Neural cell (in vitro differentiated cells): Measurements from ENCODE around the gene CDC123. TPM values are rescaled to one million over a fixed set of nuclear protein-coding genes. Genes with fewer than 3 reads are reported as not detected.

Experiments
- H2AFZ ChIP-seq: fragments of 200-600, 300-800 bp; sonication (generic), shearing (Covaris generic); 2 replicates; pipeline ENCODE4 v1.6.0; 2014; ENCODE audit warnings: low read depth, mild to moderate bottlenecking, antibody characterized with exemption, low read length, moderate library complexity
- H3F3A ChIP-seq: fragments of 200-600 bp; shearing (Covaris generic); 2 replicates; pipeline ENCODE4 v1.6.1; 2016; ENCODE audit warnings: mild to moderate bottlenecking, moderate library complexity, mixed read lengths, antibody characterized with exemption, low read length; ENCODE audit not compliant: insufficient read depth, poor library complexity, severe bottlenecking
- H3K27ac ChIP-seq: fragments of 200-600, 300-800 bp; sonication (generic), shearing (Covaris generic); 2 replicates; pipeline ENCODE4 v1.5.1; 2014; ENCODE audit warnings: mild to moderate bottlenecking, low read length, moderate library complexity
- H3K27me3 ChIP-seq: fragments of 300-800, 200-600 bp; sonication (generic), shearing (Covaris generic); 2 replicates; pipeline ENCODE4 v1.6.0; 2014; ENCODE audit warnings: mild to moderate bottlenecking, low read depth, low read length, moderate library complexity; ENCODE audit not compliant: insufficient read depth
- H3K36me3 ChIP-seq: fragments of 300-800, 200-600 bp; sonication (generic), shearing (Covaris generic); 2 replicates; pipeline ENCODE4 v1.5.1; 2014; ENCODE audit warnings: mild to moderate bottlenecking, antibody characterized with exemption, low read length, moderate library complexity; ENCODE audit not compliant: insufficient read depth
- H3K4me2 ChIP-seq: fragments of 300-800, 200-600 bp; sonication (generic), shearing (Covaris generic); 2 replicates; pipeline ENCODE4 v1.6.0; 2014; ENCODE audit warnings: mild to moderate bottlenecking, low read length
- H3K4me3 ChIP-seq: fragments of 300-800, 200-600 bp; sonication (generic), shearing (Covaris generic); 2 replicates; pipeline ENCODE4 v1.5.1; 2014; ENCODE audit warnings: mild to moderate bottlenecking, low read length, moderate library complexity
- H3K79me2 ChIP-seq: fragments of 200-600 bp; shearing (Covaris generic); replicated peaks from 2 replicates; pipeline ENCODE4 v1.6.0; 2014; ENCODE audit warnings: mild to moderate bottlenecking, low read length, moderate library complexity; ENCODE audit not compliant: insufficient read depth
- H3K9ac ChIP-seq: fragments of 300-800, 200-600 bp; sonication (generic), shearing (Covaris generic); 2 replicates; pipeline ENCODE4 v1.6.1; 2016; ENCODE audit warnings: mild to moderate bottlenecking, low read length, mixed read lengths
- H3K9me2 ChIP-seq: fragments of 200-600 bp; shearing (Covaris generic); 2 replicates; pipeline ENCODE4 v1.6.1; 2016; ENCODE audit warnings: mild to moderate bottlenecking, low read length, mixed read lengths; ENCODE audit not compliant: insufficient read depth
- H3K9me3 ChIP-seq: fragments of 200-600, 300-800 bp; sonication (generic), shearing (Covaris generic); 2 replicates; pipeline ENCODE4 v1.6.1; 2016; ENCODE audit warnings: mild to moderate bottlenecking, mixed run types, low read length, moderate library complexity, mixed read lengths
- H4K20me1 ChIP-seq: fragments of 200-600 bp; shearing (Covaris generic); 2 replicates; pipeline ENCODE4 v1.6.1; 2016; ENCODE audit warnings: mild to moderate bottlenecking, mixed run types; ENCODE audit not compliant: insufficient read depth
- EP300 ChIP-seq: fragments of 450-650 bp; conservative IDR thresholded peaks from 2 replicates; pipeline ENCODE4 v1.6.1; 2014; ENCODE audit warnings: antibody characterized with exemption, mild to moderate bottlenecking, moderate library complexity; ENCODE audit not compliant: poor library complexity, severe bottlenecking
- EZH2 ChIP-seq: fragments of 200-600, 300-800 bp; shearing (Covaris generic), sonication (generic); IDR thresholded peaks from 2 replicates; pipeline ENCODE4 v1.6.1; 2014; ENCODE audit warnings: antibody characterized with exemption, low read length, borderline replicate concordance, mild to moderate bottlenecking; ENCODE audit not compliant: insufficient read depth, poor library complexity, severe bottlenecking
- MXI1 ChIP-seq: fragments of 450-650 bp; conservative IDR thresholded peaks from 2 replicates; pipeline ENCODE4 v1.6.1; 2014; ENCODE audit warnings: antibody characterized with exemption, mild to moderate bottlenecking; ENCODE audit not compliant: poor library complexity, severe bottlenecking
- POLR2AphosphoS5 ChIP-seq: IDR thresholded peaks from 2 replicates; pipeline ENCODE4 v1.6.1; 2012
- RAD21 ChIP-seq: fragments of 450-650 bp; conservative IDR thresholded peaks from 2 replicates; pipeline ENCODE4 v1.6.1; 2014; ENCODE audit warnings: antibody characterized with exemption, mild to moderate bottlenecking, moderate library complexity
- SMC3 ChIP-seq: fragments of 450-650 bp; conservative IDR thresholded peaks from 2 replicates; pipeline ENCODE4 v1.6.1; 2014; ENCODE audit warnings: antibody characterized with exemption, mild to moderate bottlenecking, moderate library complexity; ENCODE audit not compliant: poor library complexity
- TAF1 ChIP-seq: IDR thresholded peaks from 2 replicates; pipeline ENCODE4 v1.6.1; 2012; ENCODE audit warnings: low read depth
- polyA plus RNA-seq: library from polyadenylated mRNA; depleted of rRNA; stranded (reverse); fragments of >200 nt; gene quantifications from 2 replicates; pipeline ENCODE4 v1.2.3, GENCODE V29; 2014
- TF ChIP-seq, protein P1 (sequence below): IDR thresholded peaks from 2 replicates; pipeline ENCODE4 v1.6.1; 2012; ENCODE audit warnings: borderline replicate concordance
- TF ChIP-seq, protein P2 (sequence below): fragments of 450-650 bp; IDR thresholded peaks from 2 replicates; pipeline ENCODE4 v1.5.1; 2014; ENCODE audit warnings: antibody characterized with exemption, mild to moderate bottlenecking, moderate library complexity; ENCODE audit not compliant: poor library complexity, severe bottlenecking

Gene CDC123
- polyA plus RNA-seq, 1 donor from 2014 or later = 110 TPM

DNA sequence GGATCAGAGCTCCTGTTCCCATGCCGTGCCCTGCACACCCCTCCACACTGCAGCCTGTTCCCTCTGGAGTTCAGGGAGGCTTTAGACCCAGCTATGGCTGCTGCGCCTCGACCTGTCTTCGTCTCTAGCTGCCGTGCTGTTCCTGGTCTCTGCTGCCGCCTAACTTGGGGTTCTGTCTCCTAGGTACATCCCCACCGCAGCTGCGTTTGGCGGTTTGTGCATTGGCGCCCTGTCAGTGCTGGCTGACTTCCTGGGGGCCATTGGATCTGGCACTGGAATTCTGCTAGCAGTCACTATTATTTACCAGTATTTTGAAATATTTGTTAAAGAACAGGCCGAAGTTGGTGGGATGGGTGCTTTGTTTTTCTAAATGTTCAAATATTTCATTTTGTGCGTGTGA lies 31.9 kb upstream of the CDC123 start:
- TF ChIP-seq, protein P1, sequence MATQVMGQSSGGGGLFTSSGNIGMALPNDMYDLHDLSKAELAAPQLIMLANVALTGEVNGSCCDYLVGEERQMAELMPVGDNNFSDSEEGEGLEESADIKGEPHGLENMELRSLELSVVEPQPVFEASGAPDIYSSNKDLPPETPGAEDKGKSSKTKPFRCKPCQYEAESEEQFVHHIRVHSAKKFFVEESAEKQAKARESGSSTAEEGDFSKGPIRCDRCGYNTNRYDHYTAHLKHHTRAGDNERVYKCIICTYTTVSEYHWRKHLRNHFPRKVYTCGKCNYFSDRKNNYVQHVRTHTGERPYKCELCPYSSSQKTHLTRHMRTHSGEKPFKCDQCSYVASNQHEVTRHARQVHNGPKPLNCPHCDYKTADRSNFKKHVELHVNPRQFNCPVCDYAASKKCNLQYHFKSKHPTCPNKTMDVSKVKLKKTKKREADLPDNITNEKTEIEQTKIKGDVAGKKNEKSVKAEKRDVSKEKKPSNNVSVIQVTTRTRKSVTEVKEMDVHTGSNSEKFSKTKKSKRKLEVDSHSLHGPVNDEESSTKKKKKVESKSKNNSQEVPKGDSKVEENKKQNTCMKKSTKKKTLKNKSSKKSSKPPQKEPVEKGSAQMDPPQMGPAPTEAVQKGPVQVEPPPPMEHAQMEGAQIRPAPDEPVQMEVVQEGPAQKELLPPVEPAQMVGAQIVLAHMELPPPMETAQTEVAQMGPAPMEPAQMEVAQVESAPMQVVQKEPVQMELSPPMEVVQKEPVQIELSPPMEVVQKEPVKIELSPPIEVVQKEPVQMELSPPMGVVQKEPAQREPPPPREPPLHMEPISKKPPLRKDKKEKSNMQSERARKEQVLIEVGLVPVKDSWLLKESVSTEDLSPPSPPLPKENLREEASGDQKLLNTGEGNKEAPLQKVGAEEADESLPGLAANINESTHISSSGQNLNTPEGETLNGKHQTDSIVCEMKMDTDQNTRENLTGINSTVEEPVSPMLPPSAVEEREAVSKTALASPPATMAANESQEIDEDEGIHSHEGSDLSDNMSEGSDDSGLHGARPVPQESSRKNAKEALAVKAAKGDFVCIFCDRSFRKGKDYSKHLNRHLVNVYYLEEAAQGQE = no peak
- TF ChIP-seq SMC3 = no peak
- no peak for TF ChIP-seq MXI1
- no peak for TF ChIP-seq EP300
- no peak for TF ChIP-seq TAF1
- no peak for TF ChIP-seq POLR2AphosphoS5
- no peak for TF ChIP-seq EZH2
- TF ChIP-seq, protein P2, sequence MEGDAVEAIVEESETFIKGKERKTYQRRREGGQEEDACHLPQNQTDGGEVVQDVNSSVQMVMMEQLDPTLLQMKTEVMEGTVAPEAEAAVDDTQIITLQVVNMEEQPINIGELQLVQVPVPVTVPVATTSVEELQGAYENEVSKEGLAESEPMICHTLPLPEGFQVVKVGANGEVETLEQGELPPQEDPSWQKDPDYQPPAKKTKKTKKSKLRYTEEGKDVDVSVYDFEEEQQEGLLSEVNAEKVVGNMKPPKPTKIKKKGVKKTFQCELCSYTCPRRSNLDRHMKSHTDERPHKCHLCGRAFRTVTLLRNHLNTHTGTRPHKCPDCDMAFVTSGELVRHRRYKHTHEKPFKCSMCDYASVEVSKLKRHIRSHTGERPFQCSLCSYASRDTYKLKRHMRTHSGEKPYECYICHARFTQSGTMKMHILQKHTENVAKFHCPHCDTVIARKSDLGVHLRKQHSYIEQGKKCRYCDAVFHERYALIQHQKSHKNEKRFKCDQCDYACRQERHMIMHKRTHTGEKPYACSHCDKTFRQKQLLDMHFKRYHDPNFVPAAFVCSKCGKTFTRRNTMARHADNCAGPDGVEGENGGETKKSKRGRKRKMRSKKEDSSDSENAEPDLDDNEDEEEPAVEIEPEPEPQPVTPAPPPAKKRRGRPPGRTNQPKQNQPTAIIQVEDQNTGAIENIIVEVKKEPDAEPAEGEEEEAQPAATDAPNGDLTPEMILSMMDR = no peak
- TF ChIP-seq RAD21 = no peak
- Histone ChIP-seq H3F3A (no peaks in the 10 kb centered on the region), H3K27ac (no peak overlapping the region), H4K20me1 (no peaks in the 10 kb centered on the region), H3K9me2 (no peaks in the 10 kb centered on the region), H2AFZ (no peak overlapping the region), H3K27me3 (no peaks in the 10 kb centered on the region), H3K4me3 (no peak overlapping the region), H3K79me2 (no peaks in the 10 kb centered on the region), H3K9me3 (no peaks in the 10 kb centered on the region), H3K36me3 (peaks cover 13% of the 10 kb centered on the region), H3K9ac (no peak overlapping the region), H3K4me2 (no peak overlapping the region)

DNA sequence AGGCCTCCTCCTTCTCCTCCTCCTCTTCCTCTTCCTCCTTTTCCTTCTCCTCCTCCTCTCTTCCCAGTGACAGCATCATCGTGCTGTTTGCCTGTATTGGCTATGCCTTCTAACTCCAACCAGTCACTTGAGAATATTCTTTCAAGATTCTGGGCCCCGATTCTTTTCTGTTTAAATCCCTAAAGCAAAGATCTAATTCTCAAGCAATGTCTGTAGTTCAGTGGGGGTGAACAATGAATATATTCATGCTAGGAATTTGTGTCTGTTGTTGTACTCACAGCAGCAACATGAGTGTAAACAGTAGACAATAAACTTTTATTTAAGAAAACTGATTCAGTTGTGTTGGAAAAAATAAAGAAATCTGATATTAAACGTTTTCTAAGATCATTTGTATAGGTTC lies 31.0 kb upstream of the CDC123 start:
- Histone ChIP-seq H3K9me2 (no peaks in the 10 kb centered on the region), H3K36me3 (peaks cover 13% of the 10 kb centered on the region)

More for the DNA sequence above, 31.0 kb upstream of the CDC123 start:
- H3K27me3 ChIP-seq = no peaks in the 10 kb centered on the region
- no peaks in the 10 kb centered on the region for H3K9me3 ChIP-seq
- no peak for TF ChIP-seq TAF1
- TF ChIP-seq, protein P1 = no peak
- TF ChIP-seq MXI1 = no peak
- TF ChIP-seq EP300 = no peak
- TF ChIP-seq, protein P2 = no peak
- H3K4me3 ChIP-seq = no peak overlapping the region
- H3K4me2 ChIP-seq = no peak overlapping the region
- H3K79me2 ChIP-seq = no peaks in the 10 kb centered on the region
- no peak overlapping the region for H3K9ac ChIP-seq
- H3F3A ChIP-seq = no peaks in the 10 kb centered on the region
- no peak overlapping the region for H2AFZ ChIP-seq
- H4K20me1 ChIP-seq = no peaks in the 10 kb centered on the region
- no peak overlapping the region for H3K27ac ChIP-seq
